AG10803 (cell line): ENCODE data around the gene OR5J2.
"Not testable (repeated sequence)": the region's sequence is repeated elsewhere in the genome, so short reads cannot be mapped to it uniquely, and the experiment has no call there.

Source experiments
- DNase-seq: peaks from one replicate; pipeline ENCODE4 v3.0.0; 2010; ENCODE audit warnings: low read depth
- H3K4me3 ChIP-seq: 2 replicates; pipeline ENCODE4 v1.5.1; 2011; ENCODE audit warnings: mild to moderate bottlenecking, low read length, control low read depth
- TF ChIP-seq, protein P1 (sequence below): conservative IDR thresholded peaks from 2 replicates; pipeline ENCODE4 v1.5.1; 2011; ENCODE audit warnings: mild to moderate bottlenecking, low read length, control low read depth, inconsistent platforms

OR5J2 gene

DNA sequence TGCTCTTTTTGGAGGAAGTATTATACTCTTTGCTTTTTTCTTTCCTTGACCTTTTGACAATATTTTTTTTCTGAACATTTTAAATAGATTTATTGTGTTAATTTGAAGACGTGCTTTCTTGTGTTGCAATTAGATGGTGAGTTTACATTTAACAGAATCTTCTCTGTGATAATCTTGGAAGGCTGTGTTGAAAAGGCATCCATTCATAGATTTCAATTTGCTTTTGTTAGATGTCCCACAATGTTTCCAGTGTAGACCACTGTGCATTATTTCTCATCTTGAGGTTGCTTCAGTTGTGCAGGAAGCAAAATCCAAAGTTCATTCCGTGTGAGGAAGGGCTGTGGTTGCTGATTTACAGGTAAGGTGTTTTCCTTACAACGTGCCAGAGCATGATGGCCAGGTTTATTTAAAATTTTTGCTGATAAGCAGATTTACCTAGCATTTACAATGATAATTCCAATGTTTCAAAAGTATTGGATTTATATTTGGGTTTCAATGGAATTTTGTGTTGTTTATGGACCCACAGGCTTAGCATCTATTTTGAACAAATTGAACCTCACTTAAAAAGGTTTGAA, 4.1 kb upstream of the OR5J2 start:
- no peak overlapping the region for H3K4me3 ChIP-seq
- DNase-seq, result no peak
- TF ChIP-seq, protein P1, sequence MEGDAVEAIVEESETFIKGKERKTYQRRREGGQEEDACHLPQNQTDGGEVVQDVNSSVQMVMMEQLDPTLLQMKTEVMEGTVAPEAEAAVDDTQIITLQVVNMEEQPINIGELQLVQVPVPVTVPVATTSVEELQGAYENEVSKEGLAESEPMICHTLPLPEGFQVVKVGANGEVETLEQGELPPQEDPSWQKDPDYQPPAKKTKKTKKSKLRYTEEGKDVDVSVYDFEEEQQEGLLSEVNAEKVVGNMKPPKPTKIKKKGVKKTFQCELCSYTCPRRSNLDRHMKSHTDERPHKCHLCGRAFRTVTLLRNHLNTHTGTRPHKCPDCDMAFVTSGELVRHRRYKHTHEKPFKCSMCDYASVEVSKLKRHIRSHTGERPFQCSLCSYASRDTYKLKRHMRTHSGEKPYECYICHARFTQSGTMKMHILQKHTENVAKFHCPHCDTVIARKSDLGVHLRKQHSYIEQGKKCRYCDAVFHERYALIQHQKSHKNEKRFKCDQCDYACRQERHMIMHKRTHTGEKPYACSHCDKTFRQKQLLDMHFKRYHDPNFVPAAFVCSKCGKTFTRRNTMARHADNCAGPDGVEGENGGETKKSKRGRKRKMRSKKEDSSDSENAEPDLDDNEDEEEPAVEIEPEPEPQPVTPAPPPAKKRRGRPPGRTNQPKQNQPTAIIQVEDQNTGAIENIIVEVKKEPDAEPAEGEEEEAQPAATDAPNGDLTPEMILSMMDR, result no peak

GRCh38 chr11:56183459-56183858, 7.0 kb downstream of the OR5J2 start:
- DNase-seq, result no peak
- H3K4me3 ChIP-seq, result no peak overlapping the region
- TF ChIP-seq, protein P1, result no peak

- DNase-seq, result no peak
- no peak overlapping the region for H3K4me3 ChIP-seq
- TF ChIP-seq, protein P1, result no peak
Observed at GRCh38 chr11:56188602-56189001, 12.2 kb downstream of the OR5J2 start.

DNA sequence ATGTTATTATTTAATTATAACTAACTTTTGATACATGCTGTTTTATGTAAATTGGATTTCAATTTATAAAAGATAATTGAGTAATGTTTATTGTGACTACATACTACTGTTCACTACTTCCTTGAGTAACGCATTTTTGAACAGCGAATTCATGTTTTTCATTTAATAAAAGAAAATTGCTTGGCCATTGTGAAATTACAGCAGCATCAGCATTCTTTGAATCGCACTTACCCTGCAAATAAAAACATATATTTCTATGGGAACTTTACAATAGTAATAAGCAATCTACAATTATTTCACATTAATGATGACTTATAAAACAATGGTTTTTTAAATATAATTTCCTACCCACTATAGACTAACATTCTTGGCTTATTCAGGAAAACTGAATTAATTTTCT, 20.3 kb downstream of the OR5J2 start:
- TF ChIP-seq, protein P1, result no peak
- DNase-seq, result no peak
- H3K4me3 ChIP-seq, result no peak overlapping the region

- TF ChIP-seq, protein P1, result no peak
- no peak for DNase-seq
- H3K4me3 ChIP-seq, result no peak overlapping the region
Observed at GRCh38 chr11:56197367-56197766, 20.9 kb downstream of the OR5J2 start.

DNA sequence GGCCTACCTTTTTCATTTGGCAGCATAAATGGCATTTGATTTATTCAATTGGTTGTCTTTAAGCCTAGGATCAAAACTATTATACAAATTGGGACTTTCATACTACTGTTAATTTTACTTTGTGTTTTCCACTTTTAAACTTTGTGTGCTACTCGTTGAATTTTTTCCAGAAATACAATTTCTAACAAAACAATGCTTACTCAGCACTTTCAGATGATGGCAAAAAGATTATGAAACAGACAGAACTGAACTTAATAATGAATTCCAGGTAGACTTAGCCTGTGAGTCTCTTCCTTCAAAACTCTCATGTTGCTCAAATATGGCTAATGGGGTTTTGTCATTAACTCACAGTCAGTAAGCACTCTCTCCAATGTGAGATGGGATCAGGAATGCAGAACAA, 31.4 kb downstream of the OR5J2 start:
- TF ChIP-seq, protein P1, result no peak
- H3K4me3 ChIP-seq, result no peak overlapping the region
- no peak for DNase-seq

DNA sequence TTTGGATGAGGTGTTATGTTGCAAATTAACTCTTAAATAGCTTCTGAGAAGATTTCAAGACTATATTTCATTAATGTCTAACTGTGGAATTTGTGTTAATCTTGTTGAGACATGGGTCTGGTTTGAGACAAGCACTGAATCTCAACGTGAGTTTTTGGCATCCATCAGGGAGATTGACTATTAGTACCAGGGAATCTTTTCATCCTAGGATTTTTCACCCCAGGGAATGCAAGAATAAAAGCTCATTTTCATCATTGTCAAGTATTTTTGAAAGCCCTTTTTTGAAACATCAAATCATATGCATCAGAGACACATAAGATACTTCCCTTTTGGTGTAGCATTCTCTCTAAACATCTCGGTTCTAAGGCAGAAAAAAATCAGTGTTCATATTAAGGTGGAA, 38.1 kb downstream of the OR5J2 start:
- DNase-seq, result no peak

GRCh38 chr11:56219735-56220134, 43.3 kb downstream of the OR5J2 start:
- DNase-seq, H3K4me3 ChIP-seq: not testable (repeated sequence)

More for the DNA sequence above, 38.1 kb downstream of the OR5J2 start:
- TF ChIP-seq, protein P1, result no peak
- H3K4me3 ChIP-seq, result no peak overlapping the region
